Brain microvascular endothelial cell (primary cell): ENCODE data around the gene ZNF362.

Source experiments
- DNase-seq: peaks from one replicate; pipeline ENCODE4 v3.0.0-alpha.2; 2020
- H3K27ac ChIP-seq: fragments of 250-450 bp; sonication (Bioruptor Pico); 2 replicates; pipeline ENCODE4 v1.5.1; 2020; ENCODE audit warnings: mild to moderate bottlenecking, moderate library complexity
- H3K27me3 ChIP-seq: fragments of 250-450 bp; sonication (Bioruptor Pico); replicated peaks from 2 replicates; pipeline ENCODE4 v1.5.1; 2020; ENCODE audit warnings: mild to moderate bottlenecking
- H3K36me3 ChIP-seq: fragments of 250-450 bp; sonication (Bioruptor Pico); replicated peaks from 2 replicates; pipeline ENCODE4 v1.5.1; 2020; ENCODE audit warnings: mild to moderate bottlenecking
- H3K4me3 ChIP-seq: 2 replicates; pipeline ENCODE4 v1.5.1; 2011; ENCODE audit warnings: low read depth, mild to moderate bottlenecking, control low read depth, low read length, moderate library complexity
- in situ Hi-C: cut with HindIII; loops from 2 replicates; pipeline ENCODE4 v1.10.0; 2017; ENCODE audit warnings: low sequenced_read_pairs, low pct_ligation_motif_present
- TF ChIP-seq, protein P1 (sequence below): IDR thresholded peaks from 2 replicates; pipeline ENCODE4 v1.5.1; 2011; ENCODE audit warnings: low read depth, mild to moderate bottlenecking, moderate library complexity, low read length, control low read depth, inconsistent platforms; ENCODE audit errors: missing control alignments

Gene ZNF362

DNA sequence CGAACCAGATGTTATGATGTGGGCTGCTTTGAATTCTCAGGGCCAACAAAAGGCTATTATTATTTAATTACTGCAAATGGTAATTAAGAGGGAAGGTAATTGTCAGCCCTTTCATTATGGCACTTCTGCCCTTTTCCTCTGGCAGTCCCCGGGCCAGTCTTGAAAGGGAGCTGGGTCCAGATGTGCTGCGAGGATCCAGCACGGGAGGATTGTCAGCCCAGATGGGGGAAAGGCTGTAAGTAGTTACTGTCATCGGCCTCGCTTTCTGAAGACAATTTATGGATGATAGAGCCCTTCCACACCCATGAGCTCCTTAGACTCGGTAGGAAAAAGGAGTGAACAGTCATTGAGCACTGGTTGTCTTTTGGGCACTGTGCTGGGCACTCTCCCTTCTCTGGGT, 8.7 kb upstream of the ZNF362 start:
- Histone ChIP-seq H3K27me3 (no peaks in the 10 kb centered on the region), H3K4me3 (no peak overlapping the region), H3K36me3 (no peaks in the 10 kb centered on the region), H3K27ac (no peak overlapping the region)
- in situ Hi-C loops = no loop called here
- TF ChIP-seq, protein P1, sequence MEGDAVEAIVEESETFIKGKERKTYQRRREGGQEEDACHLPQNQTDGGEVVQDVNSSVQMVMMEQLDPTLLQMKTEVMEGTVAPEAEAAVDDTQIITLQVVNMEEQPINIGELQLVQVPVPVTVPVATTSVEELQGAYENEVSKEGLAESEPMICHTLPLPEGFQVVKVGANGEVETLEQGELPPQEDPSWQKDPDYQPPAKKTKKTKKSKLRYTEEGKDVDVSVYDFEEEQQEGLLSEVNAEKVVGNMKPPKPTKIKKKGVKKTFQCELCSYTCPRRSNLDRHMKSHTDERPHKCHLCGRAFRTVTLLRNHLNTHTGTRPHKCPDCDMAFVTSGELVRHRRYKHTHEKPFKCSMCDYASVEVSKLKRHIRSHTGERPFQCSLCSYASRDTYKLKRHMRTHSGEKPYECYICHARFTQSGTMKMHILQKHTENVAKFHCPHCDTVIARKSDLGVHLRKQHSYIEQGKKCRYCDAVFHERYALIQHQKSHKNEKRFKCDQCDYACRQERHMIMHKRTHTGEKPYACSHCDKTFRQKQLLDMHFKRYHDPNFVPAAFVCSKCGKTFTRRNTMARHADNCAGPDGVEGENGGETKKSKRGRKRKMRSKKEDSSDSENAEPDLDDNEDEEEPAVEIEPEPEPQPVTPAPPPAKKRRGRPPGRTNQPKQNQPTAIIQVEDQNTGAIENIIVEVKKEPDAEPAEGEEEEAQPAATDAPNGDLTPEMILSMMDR = no peak
- DNase-seq = no peak

DNA sequence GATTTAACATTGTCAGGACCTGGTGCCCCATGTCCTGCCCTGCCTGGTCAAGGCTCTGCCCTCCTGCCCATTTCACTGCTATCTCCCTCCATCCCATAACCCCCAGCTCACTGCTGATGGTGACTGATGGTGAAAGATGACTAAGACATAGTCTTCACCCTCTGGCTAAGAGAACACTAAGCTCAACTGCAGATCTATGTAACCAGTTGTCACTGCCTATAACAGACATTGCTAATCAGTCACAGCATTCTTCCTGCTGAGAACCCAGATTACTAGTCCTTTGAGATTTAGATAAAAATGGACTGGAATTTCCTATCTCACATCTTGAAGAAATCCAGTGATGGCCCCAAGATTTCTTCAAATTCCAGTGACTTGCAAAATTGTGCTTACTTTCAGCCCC, 8.0 kb upstream of the ZNF362 start:
- TF ChIP-seq, protein P1 = no peak
- H3K27me3 ChIP-seq = no peaks in the 10 kb centered on the region
- H3K36me3 ChIP-seq = no peaks in the 10 kb centered on the region
- DNase-seq = peak; percentile 42
- in situ Hi-C loops = no loop called here
- H3K4me3 ChIP-seq = no peak overlapping the region
- H3K27ac ChIP-seq = no peak overlapping the region

DNA sequence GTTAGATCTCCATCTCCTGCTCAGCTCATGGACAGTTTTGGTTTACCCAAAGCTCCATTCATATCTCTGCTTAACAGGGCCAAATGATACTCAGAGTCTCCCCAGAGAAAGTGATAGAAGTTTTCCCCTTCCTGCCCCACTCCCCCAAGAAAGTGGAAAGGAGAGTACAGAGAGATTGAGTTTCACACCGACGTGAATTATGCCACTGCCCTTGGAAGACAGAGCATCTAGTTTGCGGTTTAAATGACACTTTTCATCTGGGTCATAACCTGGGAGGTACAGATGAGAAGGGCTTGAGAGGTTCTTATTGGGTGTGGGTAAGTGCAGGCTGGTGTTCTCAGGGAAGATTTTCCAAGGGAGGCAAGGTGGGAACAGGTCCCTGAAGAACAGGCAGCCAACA, 6.9 kb upstream of the ZNF362 start:
- TF ChIP-seq, protein P1 = no peak
- in situ Hi-C loops = no loop called here
- Histone ChIP-seq H3K36me3 (no peaks in the 10 kb centered on the region), H3K4me3 (no peak overlapping the region), H3K27ac (no peak overlapping the region), H3K27me3 (no peaks in the 10 kb centered on the region)
- DNase-seq = no peak

DNA sequence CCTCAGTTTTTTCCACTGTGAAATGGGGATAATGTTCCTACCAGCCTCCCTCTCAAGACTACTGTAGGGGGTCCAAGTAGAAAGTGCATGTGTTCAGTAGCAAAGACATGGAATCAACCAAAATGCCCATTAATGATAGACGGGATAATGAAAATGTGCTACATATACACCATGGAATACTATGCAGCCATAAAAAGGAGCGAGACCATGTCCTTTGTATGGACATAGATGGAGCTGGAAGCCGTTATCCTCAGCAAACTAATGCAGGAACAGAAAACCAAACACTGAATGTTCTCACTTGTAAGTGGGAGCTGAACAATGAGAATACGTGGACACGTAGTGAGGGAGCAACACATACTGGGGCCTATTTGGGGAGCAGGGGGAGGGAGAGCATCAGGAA, 6.1 kb upstream of the ZNF362 start:
- in situ Hi-C loops = no loop called here
- no peak overlapping the region for H3K4me3 ChIP-seq
- no peaks in the 10 kb centered on the region for H3K36me3 ChIP-seq
- TF ChIP-seq, protein P1 = no peak
- no peak overlapping the region for H3K27ac ChIP-seq
- DNase-seq = no peak
- no peaks in the 10 kb centered on the region for H3K27me3 ChIP-seq

DNA sequence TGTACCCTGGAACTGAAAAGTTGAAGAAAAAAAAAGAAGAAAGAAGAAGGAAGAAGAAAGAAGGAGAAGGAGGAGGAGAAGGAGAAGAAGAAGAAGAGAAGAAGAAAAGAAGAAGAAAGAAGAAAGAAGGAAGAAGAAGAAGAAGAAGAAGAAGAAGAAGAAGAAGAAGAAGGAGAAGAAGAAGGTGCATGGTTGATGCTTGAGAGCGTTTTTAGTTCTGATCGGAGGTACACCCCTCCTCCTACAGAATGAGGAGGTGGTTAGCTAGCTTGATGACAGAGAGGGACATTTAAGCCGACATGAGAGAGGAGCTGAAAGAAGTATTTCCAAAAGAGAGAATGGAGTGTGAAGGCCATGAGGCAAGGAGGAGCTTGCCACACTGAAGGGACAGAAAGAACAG, 5.6 kb upstream of the ZNF362 start:
- in situ Hi-C loops = no loop called here
- no peak overlapping the region for H3K27ac ChIP-seq
- no peaks in the 10 kb centered on the region for H3K36me3 ChIP-seq
- DNase-seq = no peak
- no peak overlapping the region for H3K4me3 ChIP-seq
- no peaks in the 10 kb centered on the region for H3K27me3 ChIP-seq
- TF ChIP-seq, protein P1 = no peak

DNA sequence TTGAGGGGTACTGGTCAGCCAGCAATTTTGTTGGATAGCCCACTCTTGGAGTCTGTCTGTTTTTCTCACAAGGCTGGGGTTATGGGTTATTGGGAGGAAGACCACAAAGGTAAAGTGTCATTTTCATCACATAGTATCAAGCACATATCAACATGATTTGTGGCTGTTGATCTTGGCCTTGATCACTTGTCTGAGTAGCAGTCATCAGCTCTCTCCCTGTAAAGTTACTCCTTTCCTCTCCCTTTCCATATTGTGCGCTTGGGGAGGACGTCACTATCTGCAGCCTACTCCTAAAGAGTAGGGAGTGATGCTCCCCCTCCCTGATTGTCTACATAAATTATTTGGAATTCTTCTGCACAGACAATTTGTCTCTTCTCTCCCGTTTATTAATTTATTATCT, 1.8 kb upstream of the ZNF362 start:
- TF ChIP-seq, protein P1 = no peak
- Histone ChIP-seq H3K27ac (no peak overlapping the region), H3K36me3 (no peaks in the 10 kb centered on the region), H3K4me3 (no peak overlapping the region), H3K27me3 (no peaks in the 10 kb centered on the region)
- in situ Hi-C loops = no loop called here
- no peak for DNase-seq
